ENCODE measurements around the gene FOXE1. TPM values are rescaled to one million over a fixed set of nuclear protein-coding genes. Genes with fewer than 3 reads are reported as not detected.

The FOXE1 gene
- total RNA-seq, 4 donors from 2014 or later, result not detected

GRCh38 chr9:97859346-97859745 is 6.3 kb downstream of the FOXE1 start:
- no peaks in the 10 kb centered on the region for H3K9me3 ChIP-seq
- WGBS, 2 donors (ENCODE audit: low coverage in 1 of 2), result 60% methylated on average over 2 of the region's 2 CpGs; no CpG with 5 or more reads in 1 of the 2 donors
- TF ChIP-seq POLR2AphosphoS5 (IDR thresholded peaks at IDR 0.05), result no peak
- TF ChIP-seq CTCF (IDR thresholded peaks at IDR 0.05), result no peak
- TF ChIP-seq POLR2A (IDR thresholded peaks at IDR 0.05), result no peak
- TF ChIP-seq EP300 (IDR thresholded peaks at IDR 0.05; ENCODE audit: low read depth), result no peak
- in situ Hi-C loops (cut with MboI; ENCODE audit: low pct_ligation_motif_present in 1 of 4, low pct_unique_long_range_greater_than_20kb in 1 of 4, low sequenced_read_pairs in 3 of 4), result no loop called here
- peaks cover 87% of the 10 kb centered on the region for H3K27me3 ChIP-seq
- no peaks in the 10 kb centered on the region for H3K36me3 ChIP-seq
- intact Hi-C loops (cut with DNase I; ENCODE audit: low total_unique reads), result loop anchor here (5.0 kb wide), 1 partner anchor 122 kb away; no protein-coding TSS in a partner anchor
- H3K4me3 ChIP-seq, result no peak overlapping the region
- H3K4me1 ChIP-seq, result peaks cover 0 to 4% (median 0%) of the 10 kb centered on the region in 4 donors
- H3K27ac ChIP-seq, result no peak overlapping the region
- no peak for DNase-seq

- 59 to 80% methylated on average over 1 to 10 of the region's 10 CpGs for WGBS, 2 donors (ENCODE audit: low coverage in 1 of 2)
- H3K27me3 ChIP-seq, result peaks cover 85% of the 10 kb centered on the region
- H3K36me3 ChIP-seq, result no peaks in the 10 kb centered on the region
- H3K9me3 ChIP-seq, result peaks cover 0 to 4% of the 10 kb centered on the region in 2 donors
- peaks cover 0 to 4% (median 0%) of the 10 kb centered on the region in 4 donors for H3K4me1 ChIP-seq
- no peak overlapping the region for H3K27ac ChIP-seq
- TF ChIP-seq CTCF (IDR thresholded peaks at IDR 0.05) (no peak), POLR2A (IDR thresholded peaks at IDR 0.05) (no peak), POLR2AphosphoS5 (IDR thresholded peaks at IDR 0.05) (no peak), EP300 (IDR thresholded peaks at IDR 0.05; ENCODE audit: low read depth) (no peak)
- H3K4me3 ChIP-seq, result no peak overlapping the region
- intact Hi-C loops (cut with DNase I; ENCODE audit: low total_unique reads), result no loop called here
- in situ Hi-C loops (cut with MboI; ENCODE audit: low pct_ligation_motif_present in 1 of 4, low pct_unique_long_range_greater_than_20kb in 1 of 4, low sequenced_read_pairs in 3 of 4), result no loop called here
- DNase-seq, result no peak
Observed at GRCh38 chr9:97860451-97861147, 7.6 kb downstream of the FOXE1 start.

- 73% methylated on average over 5 of the region's 5 CpGs; no CpG with 5 or more reads in 1 of the 2 donors for WGBS, 2 donors (ENCODE audit: low coverage in 1 of 2)
- in situ Hi-C loops (cut with MboI; ENCODE audit: low pct_ligation_motif_present in 1 of 4, low pct_unique_long_range_greater_than_20kb in 1 of 4, low sequenced_read_pairs in 3 of 4), result no loop called here
- no peaks in the 10 kb centered on the region for H3K36me3 ChIP-seq
- no peak for DNase-seq
- peaks cover 0 to 4% (median 0%) of the 10 kb centered on the region in 4 donors for H3K4me1 ChIP-seq
- H3K27me3 ChIP-seq, result peaks cover 85% of the 10 kb centered on the region
- H3K4me3 ChIP-seq, result no peak overlapping the region
- no peak overlapping the region for H3K27ac ChIP-seq
- intact Hi-C loops (cut with DNase I; ENCODE audit: low total_unique reads), result no loop called here
- TF ChIP-seq POLR2A (IDR thresholded peaks at IDR 0.05) (no peak), EP300 (IDR thresholded peaks at IDR 0.05; ENCODE audit: low read depth) (no peak), CTCF (IDR thresholded peaks at IDR 0.05) (no peak), POLR2AphosphoS5 (IDR thresholded peaks at IDR 0.05) (no peak)
- H3K9me3 ChIP-seq, result peaks cover 5 to 9% of the 10 kb centered on the region in 2 donors
Observed at GRCh38 chr9:97861148-97861475, 8.1 kb downstream of the FOXE1 start.

- in situ Hi-C loops (cut with MboI; ENCODE audit: low pct_ligation_motif_present in 1 of 4, low pct_unique_long_range_greater_than_20kb in 1 of 4, low sequenced_read_pairs in 3 of 4), result no loop called here
- 60 to 80% methylated on average over 1 to 7 of the region's 7 CpGs for WGBS, 2 donors (ENCODE audit: low coverage in 1 of 2)
- Histone ChIP-seq H3K36me3 (no peaks in the 10 kb centered on the region), H3K4me1 (no peaks in the 10 kb centered on the region), H3K9me3 (peaks cover 13 to 20% of the 10 kb centered on the region in 2 donors), H3K27ac (no peak overlapping the region), H3K4me3 (no peak overlapping the region), H3K27me3 (peaks cover 74% of the 10 kb centered on the region)
- TF ChIP-seq POLR2A (IDR thresholded peaks at IDR 0.05) (no peak), CTCF (IDR thresholded peaks at IDR 0.05) (no peak), EP300 (IDR thresholded peaks at IDR 0.05; ENCODE audit: low read depth) (no peak), POLR2AphosphoS5 (IDR thresholded peaks at IDR 0.05) (no peak)
- DNase-seq, result no peak
- intact Hi-C loops (cut with DNase I; ENCODE audit: low total_unique reads), result no loop called here
Observed at GRCh38 chr9:97863314-97863713, 10.3 kb downstream of the FOXE1 start.

Data from transverse colon (tissue), 4 donors.